Nephron progenitor cell (in vitro differentiated cells): Measurements from ENCODE around the gene CENPC.
A peak's percentile ranks its signal among the peaks of the same experiment; 100 is the strongest.

Experiments used
- DNase-seq: peaks from one replicate; pipeline ENCODE4 v3.0.0; 2021
- H3K27ac Mint-ChIP-seq: 2 replicates; pipeline ENCODE4 v1.8.0; 2021; ENCODE audit warnings: mild to moderate bottlenecking, moderate library complexity, mixed read lengths
- H3K27me3 Mint-ChIP-seq: 2 replicates; pipeline ENCODE4 v1.8.0; 2021; ENCODE audit warnings: mild to moderate bottlenecking, low read depth, mixed read lengths; ENCODE audit not compliant: poor library complexity
- H3K36me3 Mint-ChIP-seq: 2 replicates; pipeline ENCODE4 v1.8.0; 2021; ENCODE audit warnings: low read depth, mixed read lengths
- H3K4me1 Mint-ChIP-seq: 2 replicates; pipeline ENCODE4 v1.8.0; 2021; ENCODE audit warnings: mixed read lengths
- H3K4me3 Mint-ChIP-seq: 2 replicates; pipeline ENCODE4 v1.8.0; 2021; ENCODE audit warnings: mild to moderate bottlenecking, moderate library complexity, mixed read lengths
- H3K9me3 Mint-ChIP-seq: 2 replicates; pipeline ENCODE4 v1.8.0; 2021; ENCODE audit warnings: mild to moderate bottlenecking, moderate library complexity, mixed read lengths
- TF ChIP-seq, protein P1 (sequence below): fragments of 200-600 bp; sonication (generic); IDR thresholded peaks from 2 replicates; pipeline ENCODE4 v1.5.0; 2021; ENCODE audit warnings: antibody characterized with exemption

CENPC gene

DNA sequence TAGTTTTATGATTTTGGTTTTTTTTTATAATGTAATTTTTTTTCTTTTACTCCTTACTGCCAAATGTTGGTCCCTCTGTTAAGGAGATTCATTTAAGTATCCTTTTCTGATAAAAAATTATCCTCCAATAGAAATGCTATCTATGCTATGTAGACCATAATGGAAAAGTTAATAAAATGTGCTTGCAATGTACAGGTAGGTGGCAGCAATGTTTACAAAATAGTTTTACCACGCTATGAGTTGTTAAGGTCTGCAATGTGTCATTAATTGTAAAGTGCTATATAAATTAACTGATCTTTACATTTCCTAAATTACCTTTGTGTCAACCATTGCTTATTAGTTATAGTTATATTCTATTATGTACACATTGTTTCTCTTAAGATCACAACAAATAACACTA lies 3.8 kb upstream of the CENPC start:
- no peak overlapping the region for H3K27ac Mint-ChIP-seq
- no peaks in the 10 kb centered on the region for H3K9me3 Mint-ChIP-seq
- TF ChIP-seq, protein P1, sequence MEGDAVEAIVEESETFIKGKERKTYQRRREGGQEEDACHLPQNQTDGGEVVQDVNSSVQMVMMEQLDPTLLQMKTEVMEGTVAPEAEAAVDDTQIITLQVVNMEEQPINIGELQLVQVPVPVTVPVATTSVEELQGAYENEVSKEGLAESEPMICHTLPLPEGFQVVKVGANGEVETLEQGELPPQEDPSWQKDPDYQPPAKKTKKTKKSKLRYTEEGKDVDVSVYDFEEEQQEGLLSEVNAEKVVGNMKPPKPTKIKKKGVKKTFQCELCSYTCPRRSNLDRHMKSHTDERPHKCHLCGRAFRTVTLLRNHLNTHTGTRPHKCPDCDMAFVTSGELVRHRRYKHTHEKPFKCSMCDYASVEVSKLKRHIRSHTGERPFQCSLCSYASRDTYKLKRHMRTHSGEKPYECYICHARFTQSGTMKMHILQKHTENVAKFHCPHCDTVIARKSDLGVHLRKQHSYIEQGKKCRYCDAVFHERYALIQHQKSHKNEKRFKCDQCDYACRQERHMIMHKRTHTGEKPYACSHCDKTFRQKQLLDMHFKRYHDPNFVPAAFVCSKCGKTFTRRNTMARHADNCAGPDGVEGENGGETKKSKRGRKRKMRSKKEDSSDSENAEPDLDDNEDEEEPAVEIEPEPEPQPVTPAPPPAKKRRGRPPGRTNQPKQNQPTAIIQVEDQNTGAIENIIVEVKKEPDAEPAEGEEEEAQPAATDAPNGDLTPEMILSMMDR, result no peak
- peaks cover 15% of the 10 kb centered on the region for H3K4me1 Mint-ChIP-seq
- no peaks in the 10 kb centered on the region for H3K36me3 Mint-ChIP-seq
- H3K4me3 Mint-ChIP-seq, result no peak overlapping the region
- H3K27me3 Mint-ChIP-seq, result no peaks in the 10 kb centered on the region
- DNase-seq, result no peak

DNA sequence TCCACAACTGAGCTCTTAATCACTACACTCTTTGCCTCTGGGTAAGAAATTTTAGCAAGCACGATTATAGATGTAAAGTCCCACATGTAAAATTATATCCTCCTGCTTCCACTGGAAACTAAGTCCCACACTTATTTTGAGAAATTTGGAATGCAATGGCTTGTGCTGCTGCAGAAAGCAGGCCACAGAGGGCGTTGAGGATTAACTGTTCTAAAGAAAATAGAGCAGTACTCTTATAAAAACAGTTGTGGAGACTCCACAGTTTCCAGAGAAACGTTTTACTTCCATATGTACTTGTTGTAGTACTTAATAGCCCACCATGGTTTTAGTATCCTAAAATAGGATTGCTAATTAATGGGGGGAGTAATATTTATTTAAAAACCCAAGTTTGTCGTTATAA lies 1.7 kb upstream of the CENPC start:
- Mint-ChIP-seq H3K27me3 (no peaks in the 10 kb centered on the region), H3K4me3 (peak overlapping the region; percentile 52), H3K4me1 (peaks cover 31% of the 10 kb centered on the region), H3K9me3 (no peaks in the 10 kb centered on the region), H3K36me3 (peaks cover 7% of the 10 kb centered on the region), H3K27ac (no peak overlapping the region)
- TF ChIP-seq, protein P1, result no peak
- no peak for DNase-seq

- Mint-ChIP-seq H3K9me3 (no peaks in the 10 kb centered on the region), H3K4me3 (peak overlapping the region; percentile 97), H3K27me3 (no peaks in the 10 kb centered on the region), H3K4me1 (peaks cover 31% of the 10 kb centered on the region), H3K27ac (no peak overlapping the region), H3K36me3 (peaks cover 15% of the 10 kb centered on the region)
- TF ChIP-seq, protein P1, result no peak
- no peak for DNase-seq
Observed at GRCh38 chr4:67546004-67546356, 677 bp upstream of the CENPC start.

DNA sequence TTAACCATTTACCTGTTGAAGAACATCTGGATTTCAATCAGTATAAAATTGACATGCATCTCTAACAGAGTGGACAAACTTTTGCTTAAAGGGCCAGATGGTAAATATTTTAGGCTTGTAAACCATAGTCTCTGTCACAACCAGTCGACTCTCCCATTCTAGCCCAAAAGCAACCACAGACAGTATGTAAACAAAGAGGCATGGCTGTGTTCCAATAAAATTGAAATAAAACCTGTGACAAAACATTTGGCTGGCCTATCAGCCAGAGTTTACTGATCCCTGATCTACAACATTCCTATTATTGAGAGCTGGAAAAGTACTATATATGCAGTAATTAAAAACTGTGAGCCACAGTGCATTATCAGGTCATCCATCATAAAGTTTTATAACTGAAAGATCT lies 3.2 kb downstream of the CENPC start:
- DNase-seq, result no peak
- TF ChIP-seq, protein P1, result no peak
- Mint-ChIP-seq H3K9me3 (no peaks in the 10 kb centered on the region), H3K27me3 (peaks cover 2% of the 10 kb centered on the region), H3K4me3 (no peak overlapping the region), H3K27ac (no peak overlapping the region), H3K36me3 (peaks cover 49% of the 10 kb centered on the region), H3K4me1 (peaks cover 30% of the 10 kb centered on the region)

- peaks cover 2% of the 10 kb centered on the region for H3K27me3 Mint-ChIP-seq
- peaks cover 64% of the 10 kb centered on the region for H3K36me3 Mint-ChIP-seq
- peaks cover 23% of the 10 kb centered on the region for H3K4me1 Mint-ChIP-seq
- H3K9me3 Mint-ChIP-seq, result no peaks in the 10 kb centered on the region
- TF ChIP-seq, protein P1, result no peak
- no peak for DNase-seq
- H3K27ac Mint-ChIP-seq, result no peak overlapping the region
- no peak overlapping the region for H3K4me3 Mint-ChIP-seq
Observed at GRCh38 chr4:67539830-67540229, 5.5 kb downstream of the CENPC start.

DNA sequence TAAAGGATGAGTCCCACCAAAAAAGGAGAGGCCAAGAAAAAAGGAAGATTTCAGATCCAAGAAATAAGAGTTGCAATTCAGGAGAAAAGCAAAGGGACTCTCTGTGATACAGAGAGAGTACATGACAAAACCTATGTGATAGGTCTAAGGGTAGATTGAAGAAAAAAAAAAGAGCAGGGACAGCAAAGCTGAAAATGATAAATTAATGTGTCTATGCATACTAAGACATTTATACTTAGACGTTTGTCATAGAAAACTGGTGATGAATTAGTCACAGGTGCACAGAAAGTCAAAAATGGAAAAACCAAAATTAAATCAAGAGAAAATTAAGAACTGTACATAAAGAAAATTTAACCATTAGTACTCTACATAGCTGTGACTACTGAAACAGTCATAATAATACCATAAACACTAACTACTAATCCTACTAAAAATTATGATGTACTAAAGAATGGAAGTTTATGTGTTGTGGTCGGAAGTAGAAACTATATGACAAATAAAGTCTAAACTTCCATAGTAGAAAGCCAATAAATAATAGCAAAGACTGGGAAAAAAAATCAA lies 9.9 kb downstream of the CENPC start:
- Mint-ChIP-seq H3K4me3 (no peak overlapping the region), H3K36me3 (peaks cover 88% of the 10 kb centered on the region), H3K4me1 (no peaks in the 10 kb centered on the region), H3K9me3 (peaks cover 17% of the 10 kb centered on the region), H3K27ac (no peak overlapping the region), H3K27me3 (peaks cover 2% of the 10 kb centered on the region)
- TF ChIP-seq, protein P1, result no peak
- DNase-seq, result no peak
